Chondrocyte (in vitro differentiated cells): ENCODE data around the gene SNED1. TPM values are rescaled to one million over a fixed set of nuclear protein-coding genes. Genes with fewer than 3 reads are reported as not detected.

Experiments
- DNase-seq: peaks from one replicate; pipeline ENCODE4 v3.0.0; 2021; ENCODE audit warnings: mixed read lengths, low spot score
- H3K27ac Mint-ChIP-seq: one replicate; pipeline ENCODE4 v1.8.0; 2021; ENCODE audit warnings: mild to moderate bottlenecking, moderate library complexity, mixed read lengths; ENCODE audit not compliant: unreplicated experiment
- H3K27me3 Mint-ChIP-seq: 2 replicates; pipeline ENCODE4 v1.8.0; 2021; ENCODE audit warnings: low read depth, mixed read lengths
- H3K36me3 Mint-ChIP-seq: 2 replicates; pipeline ENCODE4 v1.8.0; 2021; ENCODE audit warnings: low read depth, mixed read lengths
- H3K4me1 Mint-ChIP-seq: 2 replicates; pipeline ENCODE4 v1.8.0; 2021; ENCODE audit warnings: low read depth, mild to moderate bottlenecking, mixed read lengths
- H3K4me3 Mint-ChIP-seq: one replicate; pipeline ENCODE4 v1.8.0; 2021; ENCODE audit warnings: mild to moderate bottlenecking, moderate library complexity, mixed read lengths; ENCODE audit not compliant: unreplicated experiment
- H3K9me3 Mint-ChIP-seq: 2 replicates; pipeline ENCODE4 v1.8.0; 2021; ENCODE audit warnings: low read depth, mixed read lengths
- total RNA-seq: library from RNA; stranded (reverse); gene quantifications from 3 replicates; pipeline ENCODE4 v1.2.1, GENCODE V29; 2021
- TF ChIP-seq, protein P1 (sequence below): fragments of 200-600 bp; sonication (generic); IDR thresholded peaks from 2 replicates; pipeline ENCODE4 v1.5.0; 2021; ENCODE audit warnings: antibody characterized with exemption, mild to moderate bottlenecking, moderate library complexity

SNED1 gene
- total RNA-seq, 1 donor from 2014 or later: 1.9 TPM

DNA sequence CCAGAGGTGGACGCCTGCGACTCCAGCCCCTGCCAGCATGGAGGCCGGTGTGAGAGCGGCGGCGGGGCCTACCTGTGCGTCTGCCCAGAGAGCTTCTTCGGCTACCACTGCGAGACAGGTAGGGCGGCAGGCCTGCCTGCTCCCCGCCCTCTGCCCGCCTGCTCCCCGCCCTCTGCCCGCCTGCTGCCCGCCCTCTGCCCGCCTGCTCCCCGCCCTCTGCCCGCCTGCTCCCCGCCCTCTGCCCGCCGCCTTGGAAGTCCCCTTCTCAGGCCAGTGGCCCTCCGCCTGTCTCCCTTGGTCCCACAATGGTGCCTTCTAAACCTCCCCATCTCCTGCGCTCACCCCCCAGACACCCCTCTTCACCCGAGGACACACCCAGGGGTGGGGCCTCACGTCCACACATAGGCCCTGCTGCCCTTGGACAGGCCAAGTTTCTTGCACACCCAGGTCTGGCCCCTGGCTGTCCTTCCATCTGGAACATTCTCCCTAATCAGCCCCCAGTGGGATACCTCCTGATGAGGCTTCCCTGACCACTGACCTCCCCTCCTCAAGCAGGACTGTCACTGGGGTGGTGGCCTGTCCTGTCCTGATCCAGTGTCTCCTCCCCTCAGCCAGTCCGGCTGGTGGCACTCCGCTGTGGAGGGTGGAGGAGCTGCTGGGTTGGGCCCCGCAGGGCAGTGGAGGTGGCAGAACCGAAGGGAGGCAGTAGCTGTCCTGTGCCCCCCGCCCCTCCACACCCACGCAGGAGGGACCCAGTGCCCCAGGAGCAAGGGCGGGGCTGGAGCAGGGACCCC lies 65.8 kb downstream of the SNED1 start:
- no peak for DNase-seq
- Mint-ChIP-seq H3K4me1 (no peaks in the 10 kb centered on the region), H3K27ac (no peak overlapping the region), H3K27me3 (peaks cover 36% of the 10 kb centered on the region), H3K9me3 (peaks cover 3% of the 10 kb centered on the region), H3K36me3 (peaks cover 3% of the 10 kb centered on the region), H3K4me3 (no peak overlapping the region)
- TF ChIP-seq, protein P1, sequence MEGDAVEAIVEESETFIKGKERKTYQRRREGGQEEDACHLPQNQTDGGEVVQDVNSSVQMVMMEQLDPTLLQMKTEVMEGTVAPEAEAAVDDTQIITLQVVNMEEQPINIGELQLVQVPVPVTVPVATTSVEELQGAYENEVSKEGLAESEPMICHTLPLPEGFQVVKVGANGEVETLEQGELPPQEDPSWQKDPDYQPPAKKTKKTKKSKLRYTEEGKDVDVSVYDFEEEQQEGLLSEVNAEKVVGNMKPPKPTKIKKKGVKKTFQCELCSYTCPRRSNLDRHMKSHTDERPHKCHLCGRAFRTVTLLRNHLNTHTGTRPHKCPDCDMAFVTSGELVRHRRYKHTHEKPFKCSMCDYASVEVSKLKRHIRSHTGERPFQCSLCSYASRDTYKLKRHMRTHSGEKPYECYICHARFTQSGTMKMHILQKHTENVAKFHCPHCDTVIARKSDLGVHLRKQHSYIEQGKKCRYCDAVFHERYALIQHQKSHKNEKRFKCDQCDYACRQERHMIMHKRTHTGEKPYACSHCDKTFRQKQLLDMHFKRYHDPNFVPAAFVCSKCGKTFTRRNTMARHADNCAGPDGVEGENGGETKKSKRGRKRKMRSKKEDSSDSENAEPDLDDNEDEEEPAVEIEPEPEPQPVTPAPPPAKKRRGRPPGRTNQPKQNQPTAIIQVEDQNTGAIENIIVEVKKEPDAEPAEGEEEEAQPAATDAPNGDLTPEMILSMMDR: no peak

DNA sequence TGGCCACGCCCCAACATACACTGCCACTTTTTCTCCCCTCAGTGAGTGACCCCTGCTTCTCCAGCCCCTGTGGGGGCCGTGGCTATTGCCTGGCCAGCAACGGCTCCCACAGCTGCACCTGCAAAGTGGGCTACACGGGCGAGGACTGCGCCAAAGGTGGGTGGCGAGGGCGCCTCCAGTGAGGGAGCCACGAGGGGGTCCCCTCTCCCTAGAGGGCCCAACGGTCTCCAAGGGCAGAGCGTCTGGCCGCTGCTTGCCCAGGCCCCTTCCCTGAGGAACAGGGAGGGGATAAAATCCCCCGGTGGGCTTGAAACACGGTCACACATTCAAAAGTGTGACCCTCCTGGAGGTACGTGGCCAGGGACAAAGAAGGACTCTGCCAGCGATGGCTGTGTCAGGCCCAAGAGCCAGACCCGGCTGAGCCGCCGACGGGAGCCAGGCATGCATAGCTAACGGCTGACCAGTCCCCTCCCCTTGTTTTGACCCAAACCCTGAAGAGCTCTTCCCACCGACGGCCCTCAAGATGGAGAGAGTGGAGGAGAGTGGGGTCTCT lies 66.5 kb downstream of the SNED1 start:
- peaks cover 30% of the 10 kb centered on the region for H3K27me3 Mint-ChIP-seq
- no peak for DNase-seq
- no peak overlapping the region for H3K27ac Mint-ChIP-seq
- no peaks in the 10 kb centered on the region for H3K4me1 Mint-ChIP-seq
- no peaks in the 10 kb centered on the region for H3K36me3 Mint-ChIP-seq
- TF ChIP-seq, protein P1: no peak
- no peaks in the 10 kb centered on the region for H3K9me3 Mint-ChIP-seq
- H3K4me3 Mint-ChIP-seq: no peak overlapping the region

DNA sequence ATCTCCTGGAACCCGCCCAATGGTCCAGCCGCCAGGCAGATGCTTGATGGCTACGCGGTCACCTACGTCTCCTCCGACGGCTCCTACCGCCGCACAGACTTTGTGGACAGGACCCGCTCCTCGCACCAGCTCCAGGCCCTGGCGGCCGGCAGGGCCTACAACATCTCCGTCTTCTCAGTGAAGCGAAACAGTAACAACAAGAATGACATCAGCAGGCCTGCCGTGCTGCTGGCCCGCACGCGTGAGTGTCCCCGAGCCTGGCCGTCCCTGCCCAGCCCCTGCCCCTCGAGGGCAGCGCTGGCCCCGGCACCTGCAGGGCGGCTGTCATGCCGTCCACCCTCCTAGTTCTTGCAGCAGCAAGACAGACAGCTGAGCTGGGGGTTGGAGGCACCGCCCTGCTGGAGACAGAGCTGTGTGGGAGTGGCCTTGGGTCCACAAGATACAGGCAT lies 67.0 kb downstream of the SNED1 start:
- TF ChIP-seq, protein P1: no peak
- Mint-ChIP-seq H3K27me3 (peaks cover 34% of the 10 kb centered on the region), H3K4me3 (no peak overlapping the region), H3K4me1 (no peaks in the 10 kb centered on the region), H3K9me3 (no peaks in the 10 kb centered on the region), H3K36me3 (no peaks in the 10 kb centered on the region), H3K27ac (no peak overlapping the region)
- DNase-seq: no peak

DNA sequence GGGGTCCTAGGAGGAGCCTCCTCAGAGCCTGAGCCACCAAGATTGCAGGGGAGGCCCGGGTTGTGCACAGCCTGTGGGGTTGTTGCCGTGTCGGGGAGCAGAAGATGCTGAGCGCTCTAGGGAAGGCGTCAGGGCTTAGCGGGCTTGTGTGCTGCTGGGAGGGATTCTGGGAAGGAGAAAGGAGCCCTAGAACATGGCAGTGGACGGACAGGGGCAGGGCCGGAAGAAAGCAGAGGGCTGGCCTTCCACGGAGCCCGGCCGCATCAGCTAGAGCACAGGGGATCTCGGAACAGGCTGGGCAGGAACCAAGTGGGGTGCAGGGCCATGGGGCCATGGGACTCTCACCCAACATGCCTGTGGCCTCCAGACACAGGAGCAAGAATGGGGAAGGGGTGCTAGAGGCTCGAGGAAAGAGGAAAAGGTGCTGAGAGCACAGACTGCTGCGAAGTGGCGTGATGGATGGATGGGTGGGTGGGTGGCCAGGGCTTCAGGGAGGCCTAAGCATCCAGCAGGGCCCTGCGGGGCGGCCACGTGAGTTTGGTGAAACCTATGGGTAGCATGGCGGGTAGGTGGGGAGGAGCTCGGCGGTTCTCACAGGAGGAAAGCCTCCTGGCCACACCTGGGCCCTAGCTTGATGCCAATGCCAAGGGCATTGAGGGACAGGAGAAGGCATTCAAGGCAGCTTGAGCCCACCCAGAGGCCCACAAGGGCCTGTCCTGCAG lies 67.9 kb downstream of the SNED1 start:
- Mint-ChIP-seq H3K9me3 (no peaks in the 10 kb centered on the region), H3K4me3 (no peak overlapping the region), H3K4me1 (no peaks in the 10 kb centered on the region), H3K27ac (no peak overlapping the region), H3K27me3 (peaks cover 35% of the 10 kb centered on the region), H3K36me3 (no peaks in the 10 kb centered on the region)
- TF ChIP-seq, protein P1: no peak
- no peak for DNase-seq

DNA sequence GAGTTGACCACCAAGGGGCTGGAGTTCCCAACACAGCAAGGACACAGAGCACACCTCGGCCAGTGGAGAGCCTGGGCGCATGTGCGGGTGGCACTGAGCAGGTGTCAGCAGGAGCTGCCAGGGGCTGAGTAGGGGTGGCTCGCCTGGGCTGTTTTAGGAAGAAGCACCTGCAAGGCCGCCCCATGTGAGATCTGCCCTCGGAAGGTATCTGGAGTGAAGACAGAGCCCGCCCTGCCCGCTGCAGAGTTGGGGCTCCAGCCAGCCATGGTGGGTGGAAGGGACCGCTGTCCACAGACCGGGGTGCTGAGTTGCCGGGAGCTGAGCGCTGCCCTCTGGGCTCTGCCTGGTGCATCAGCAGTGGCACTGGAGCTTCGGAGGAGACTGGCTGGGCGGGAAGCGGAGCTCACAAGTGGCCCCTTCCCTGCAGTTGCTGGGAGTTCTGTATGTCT lies 68.5 kb downstream of the SNED1 start:
- Mint-ChIP-seq H3K4me1 (no peaks in the 10 kb centered on the region), H3K4me3 (no peak overlapping the region), H3K27me3 (peaks cover 33% of the 10 kb centered on the region), H3K9me3 (no peaks in the 10 kb centered on the region), H3K27ac (no peak overlapping the region), H3K36me3 (no peaks in the 10 kb centered on the region)
- TF ChIP-seq, protein P1: peak; percentile 10
- no peak for DNase-seq
